HFF-Myc (cell line): ENCODE measurements around the gene DPY19L2.
"Not testable (repeated sequence)": the region's sequence is repeated elsewhere in the genome, so short reads cannot be mapped to it uniquely, and the experiment has no call there.

Experiments
- DNase-seq: peaks from one replicate; pipeline ENCODE4 v3.0.0-alpha.2; 2011; ENCODE audit warnings: low read depth; ENCODE audit errors: extremely low read depth
- H3K4me3 ChIP-seq: replicated peaks from 2 replicates; pipeline ENCODE4 v1.5.1; 2011; ENCODE audit warnings: low read depth, mild to moderate bottlenecking, control low read depth, low read length
- TF ChIP-seq, protein P1 (sequence below): IDR thresholded peaks from 2 replicates; pipeline ENCODE4 v1.5.1; 2012; ENCODE audit warnings: mild to moderate bottlenecking, low read depth, low read length, control low read depth; ENCODE audit errors: missing control alignments

Gene DPY19L2

DNA sequence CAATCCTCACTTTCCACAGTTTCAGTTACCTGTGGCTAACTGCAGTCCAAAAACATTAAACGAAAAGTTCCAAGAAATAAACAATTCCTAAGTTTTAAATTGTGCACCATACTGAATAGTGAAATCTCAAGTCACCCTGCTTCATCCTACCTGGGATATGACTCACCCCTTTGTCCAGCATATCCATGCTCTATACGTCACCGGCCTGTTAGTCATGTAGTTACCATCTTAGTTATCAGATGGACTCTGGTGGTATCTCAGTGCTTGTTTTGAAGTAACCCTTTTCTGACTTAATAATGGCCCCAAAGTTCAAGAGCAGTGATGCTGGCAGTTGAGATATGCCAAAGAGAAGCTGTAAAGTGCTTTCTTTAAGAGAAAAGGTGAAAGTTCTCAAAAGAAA lies 83.9 kb downstream of the DPY19L2 start:
- DNase-seq, H3K4me3 ChIP-seq: not testable (repeated sequence)

DNA sequence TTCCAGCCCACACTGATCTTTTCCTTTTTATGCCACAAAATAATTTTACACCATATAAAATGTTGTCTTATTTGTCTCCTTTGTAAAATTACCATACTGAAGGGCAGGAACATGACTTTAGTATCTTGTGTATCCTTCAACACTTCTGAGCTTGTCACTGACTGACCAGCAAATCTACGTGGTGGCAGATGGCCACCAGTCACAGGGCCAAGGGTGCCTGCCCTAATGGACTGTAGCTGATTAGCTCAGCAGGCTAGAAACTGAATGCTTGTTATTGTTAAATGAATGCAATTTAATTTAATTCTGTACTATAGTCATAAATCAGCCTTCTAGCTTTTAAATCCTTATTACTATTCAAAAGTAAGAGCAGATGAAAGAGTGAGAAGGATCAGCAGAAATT lies 85.0 kb downstream of the DPY19L2 start:
- DNase-seq, H3K4me3 ChIP-seq: not testable (repeated sequence)

DNA sequence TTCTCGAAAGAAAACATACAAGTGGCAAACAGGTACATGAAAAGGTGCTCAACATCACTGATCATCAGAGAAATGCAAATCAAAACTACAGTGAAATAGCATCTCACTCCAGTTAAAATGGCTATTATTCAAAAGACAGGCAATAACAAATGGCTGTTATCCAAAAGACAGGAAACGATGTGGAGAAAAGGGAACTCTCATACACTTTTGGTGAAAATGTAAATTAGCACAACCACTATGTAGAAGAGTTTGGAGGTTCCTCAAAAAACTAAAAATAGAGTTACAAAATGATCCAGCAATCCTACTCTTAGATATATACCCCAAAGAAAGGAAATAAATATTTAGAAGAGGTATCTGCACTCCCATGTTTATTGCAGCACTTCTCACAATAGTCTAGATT lies 90.7 kb downstream of the DPY19L2 start:
- not testable (repeated sequence) for DNase-seq, H3K4me3 ChIP-seq

DNA sequence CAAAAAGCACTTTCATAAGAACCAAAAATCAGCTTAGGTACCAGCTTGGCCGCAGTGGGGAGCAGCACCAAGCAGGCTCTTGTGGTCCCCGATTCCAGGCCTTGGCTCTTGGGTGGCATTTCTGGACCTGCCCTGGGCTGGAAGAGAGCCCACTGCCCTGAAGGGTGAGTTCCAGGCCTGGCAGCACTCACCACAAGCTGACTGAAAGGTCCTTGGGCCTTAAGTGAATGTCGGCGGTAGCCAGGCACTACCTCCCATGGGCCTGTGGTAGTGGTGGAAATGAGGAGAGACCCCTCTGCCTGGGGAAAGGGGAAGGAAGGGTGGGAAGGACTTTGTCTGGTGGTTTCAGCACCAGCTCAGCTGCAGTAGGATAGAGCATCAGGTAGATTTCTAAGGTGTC lies 96.3 kb downstream of the DPY19L2 start:
- not testable (repeated sequence) for DNase-seq, H3K4me3 ChIP-seq

- DNase-seq, H3K4me3 ChIP-seq: not testable (repeated sequence)
Observed at GRCh38 chr12:63558445-63558844, 109.8 kb downstream of the DPY19L2 start.

DNA sequence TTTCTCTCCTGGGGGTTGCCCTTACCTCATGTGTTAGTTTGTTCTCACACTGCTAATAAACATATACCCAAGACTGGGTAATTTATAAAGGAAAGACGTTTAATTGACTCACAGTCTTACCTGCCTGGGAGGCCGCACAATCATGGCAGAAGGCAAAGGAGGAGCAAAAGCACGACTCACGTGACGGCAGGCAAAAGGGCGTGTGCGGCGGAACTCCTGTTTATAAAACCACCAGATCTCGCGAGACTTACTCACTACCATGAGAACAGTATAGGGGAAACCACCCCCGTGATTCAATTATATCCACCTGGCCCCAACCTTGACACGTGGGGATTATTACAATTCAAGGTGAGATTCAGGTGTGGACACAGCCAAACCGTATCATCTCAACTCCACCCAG lies 116.9 kb downstream of the DPY19L2 start:
- not testable (repeated sequence) for DNase-seq, H3K4me3 ChIP-seq

- not testable (repeated sequence) for DNase-seq, H3K4me3 ChIP-seq
Observed at GRCh38 chr12:63549034-63549433, 119.3 kb downstream of the DPY19L2 start.

DNA sequence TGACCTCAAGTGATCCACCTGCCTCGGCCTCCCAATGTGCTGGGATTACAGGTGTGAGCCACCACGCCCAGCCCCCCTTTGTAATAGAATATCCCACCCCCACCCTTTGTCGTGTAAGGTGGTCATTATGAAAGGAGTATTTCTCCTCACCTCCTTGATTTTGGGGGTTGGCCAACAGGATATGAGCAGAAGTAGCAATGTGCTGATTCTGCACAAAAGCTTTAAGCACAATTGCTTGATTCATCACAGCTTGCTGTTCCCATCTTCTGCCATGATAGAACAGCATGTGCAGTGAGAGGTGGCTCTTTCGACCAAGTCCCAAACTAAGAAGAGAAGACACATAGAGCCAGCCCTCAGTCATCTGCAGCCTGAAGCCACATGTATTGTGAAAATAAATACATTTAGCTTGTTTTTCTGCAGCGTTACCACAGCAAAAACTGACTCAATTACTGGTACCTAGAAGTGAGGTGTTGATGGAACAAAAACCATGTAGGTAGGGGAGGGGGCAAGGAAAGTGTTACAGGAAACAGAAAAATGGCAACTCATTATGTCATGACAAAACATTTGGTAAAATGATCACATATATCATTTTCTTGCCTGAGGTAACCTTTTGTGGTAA lies 122.9 kb downstream of the DPY19L2 start:
- H3K4me3 ChIP-seq, DNase-seq: not testable (repeated sequence)

- not testable (repeated sequence) for H3K4me3 ChIP-seq, DNase-seq
Observed at GRCh38 chr12:63538656-63539055, 129.6 kb downstream of the DPY19L2 start.

DNA sequence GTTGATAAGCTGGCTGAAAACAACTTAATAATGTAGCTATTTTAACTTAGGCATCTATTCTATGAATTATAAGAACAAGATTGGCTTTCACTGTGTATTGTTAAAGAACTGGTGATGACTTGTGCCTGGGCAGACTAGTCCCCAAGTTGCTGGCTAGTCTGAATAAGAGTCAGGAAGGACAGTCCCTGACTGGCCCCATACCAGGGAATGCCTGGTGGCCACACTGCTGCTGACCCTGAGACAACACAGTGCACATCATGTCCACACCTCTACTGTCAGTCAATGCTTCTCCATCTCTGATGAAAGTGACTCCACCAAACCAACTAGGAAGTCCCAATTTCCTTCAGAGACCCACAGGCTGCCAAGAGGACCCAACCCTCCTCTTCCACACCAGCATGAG lies 130.5 kb downstream of the DPY19L2 start:
- not testable (repeated sequence) for DNase-seq, H3K4me3 ChIP-seq

GRCh38 chr12:63529641-63530040 lies 138.7 kb downstream of the DPY19L2 start:
- DNase-seq, H3K4me3 ChIP-seq: not testable (repeated sequence)

DNA sequence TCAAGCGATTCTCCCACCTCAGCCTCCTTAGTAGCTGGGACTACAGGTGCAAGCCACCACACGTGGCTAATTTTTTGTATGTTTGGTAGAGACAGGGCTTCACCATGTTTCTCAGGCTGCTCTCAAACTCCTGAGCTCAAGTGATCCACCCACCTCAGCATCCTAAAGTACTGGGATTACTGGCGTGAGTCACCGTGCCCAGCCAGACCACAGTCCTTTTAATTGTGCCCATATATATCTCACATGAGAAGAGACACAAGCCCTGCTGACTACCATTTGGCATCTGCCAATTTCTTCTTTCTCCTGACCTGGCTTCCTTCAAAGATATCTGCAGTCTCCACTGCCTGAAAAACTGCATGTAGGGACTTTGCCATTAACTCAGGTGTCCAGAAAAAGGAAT lies 142.5 kb downstream of the DPY19L2 start:
- no peak overlapping the region for H3K4me3 ChIP-seq
- no peak for DNase-seq
- TF ChIP-seq, protein P1, sequence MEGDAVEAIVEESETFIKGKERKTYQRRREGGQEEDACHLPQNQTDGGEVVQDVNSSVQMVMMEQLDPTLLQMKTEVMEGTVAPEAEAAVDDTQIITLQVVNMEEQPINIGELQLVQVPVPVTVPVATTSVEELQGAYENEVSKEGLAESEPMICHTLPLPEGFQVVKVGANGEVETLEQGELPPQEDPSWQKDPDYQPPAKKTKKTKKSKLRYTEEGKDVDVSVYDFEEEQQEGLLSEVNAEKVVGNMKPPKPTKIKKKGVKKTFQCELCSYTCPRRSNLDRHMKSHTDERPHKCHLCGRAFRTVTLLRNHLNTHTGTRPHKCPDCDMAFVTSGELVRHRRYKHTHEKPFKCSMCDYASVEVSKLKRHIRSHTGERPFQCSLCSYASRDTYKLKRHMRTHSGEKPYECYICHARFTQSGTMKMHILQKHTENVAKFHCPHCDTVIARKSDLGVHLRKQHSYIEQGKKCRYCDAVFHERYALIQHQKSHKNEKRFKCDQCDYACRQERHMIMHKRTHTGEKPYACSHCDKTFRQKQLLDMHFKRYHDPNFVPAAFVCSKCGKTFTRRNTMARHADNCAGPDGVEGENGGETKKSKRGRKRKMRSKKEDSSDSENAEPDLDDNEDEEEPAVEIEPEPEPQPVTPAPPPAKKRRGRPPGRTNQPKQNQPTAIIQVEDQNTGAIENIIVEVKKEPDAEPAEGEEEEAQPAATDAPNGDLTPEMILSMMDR = no peak

- DNase-seq = no peak
- no peak overlapping the region for H3K4me3 ChIP-seq
- TF ChIP-seq, protein P1 = no peak
Observed at GRCh38 chr12:63521706-63522105, 146.6 kb downstream of the DPY19L2 start.
